ENCODE results near the gene FBXO8. TPM values are rescaled to one million over a fixed set of nuclear protein-coding genes. Genes with fewer than 3 reads are reported as not detected.

FBXO8 gene
- total and polyA plus RNA-seq, 8 donors = 24.9 to 32.3 (median 26.8) TPM

DNA sequence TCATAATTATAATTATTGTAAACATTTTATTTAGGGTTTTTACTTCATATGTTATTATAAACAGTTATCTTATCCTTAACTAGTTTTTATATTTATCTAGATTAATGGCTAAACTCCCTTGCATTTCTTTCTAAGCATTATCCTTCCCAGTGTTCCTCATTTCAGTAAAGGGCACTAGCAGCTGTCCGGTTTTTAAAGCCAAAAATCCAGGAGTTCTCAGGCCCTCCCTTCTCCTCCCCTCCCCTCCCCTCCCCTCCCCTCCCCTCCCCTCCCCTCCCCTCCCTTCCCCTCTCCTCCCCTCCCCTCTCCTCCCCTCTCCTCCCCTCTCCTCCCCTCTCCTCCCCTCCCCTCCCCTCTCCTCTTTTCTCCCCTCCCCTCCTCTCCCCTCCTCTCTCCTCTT, 58.9 kb downstream of the FBXO8 start:
- no peaks in the 10 kb centered on the region for H3K9me3 ChIP-seq
- peaks cover 12 to 40% of the 10 kb centered on the region in 2 donors for H3K27me3 ChIP-seq
- TF ChIP-seq, protein P1, sequence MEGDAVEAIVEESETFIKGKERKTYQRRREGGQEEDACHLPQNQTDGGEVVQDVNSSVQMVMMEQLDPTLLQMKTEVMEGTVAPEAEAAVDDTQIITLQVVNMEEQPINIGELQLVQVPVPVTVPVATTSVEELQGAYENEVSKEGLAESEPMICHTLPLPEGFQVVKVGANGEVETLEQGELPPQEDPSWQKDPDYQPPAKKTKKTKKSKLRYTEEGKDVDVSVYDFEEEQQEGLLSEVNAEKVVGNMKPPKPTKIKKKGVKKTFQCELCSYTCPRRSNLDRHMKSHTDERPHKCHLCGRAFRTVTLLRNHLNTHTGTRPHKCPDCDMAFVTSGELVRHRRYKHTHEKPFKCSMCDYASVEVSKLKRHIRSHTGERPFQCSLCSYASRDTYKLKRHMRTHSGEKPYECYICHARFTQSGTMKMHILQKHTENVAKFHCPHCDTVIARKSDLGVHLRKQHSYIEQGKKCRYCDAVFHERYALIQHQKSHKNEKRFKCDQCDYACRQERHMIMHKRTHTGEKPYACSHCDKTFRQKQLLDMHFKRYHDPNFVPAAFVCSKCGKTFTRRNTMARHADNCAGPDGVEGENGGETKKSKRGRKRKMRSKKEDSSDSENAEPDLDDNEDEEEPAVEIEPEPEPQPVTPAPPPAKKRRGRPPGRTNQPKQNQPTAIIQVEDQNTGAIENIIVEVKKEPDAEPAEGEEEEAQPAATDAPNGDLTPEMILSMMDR (IDR thresholded peaks at IDR 0.05) = no peak
- no peaks in the 10 kb centered on the region for H3K4me1 ChIP-seq
- DNase-seq (no peak), ATAC-seq (no peak)
- H3K27ac ChIP-seq = no peak overlapping the region
- intact Hi-C loops (cut with DNase I) = loop anchor here in 1 of 2 donors (10.0 kb wide), 1 partner anchor 90 kb away; no protein-coding TSS in a partner anchor
- no peaks in the 10 kb centered on the region for H3K36me3 ChIP-seq
- no peak overlapping the region for H3K4me3 ChIP-seq

DNA sequence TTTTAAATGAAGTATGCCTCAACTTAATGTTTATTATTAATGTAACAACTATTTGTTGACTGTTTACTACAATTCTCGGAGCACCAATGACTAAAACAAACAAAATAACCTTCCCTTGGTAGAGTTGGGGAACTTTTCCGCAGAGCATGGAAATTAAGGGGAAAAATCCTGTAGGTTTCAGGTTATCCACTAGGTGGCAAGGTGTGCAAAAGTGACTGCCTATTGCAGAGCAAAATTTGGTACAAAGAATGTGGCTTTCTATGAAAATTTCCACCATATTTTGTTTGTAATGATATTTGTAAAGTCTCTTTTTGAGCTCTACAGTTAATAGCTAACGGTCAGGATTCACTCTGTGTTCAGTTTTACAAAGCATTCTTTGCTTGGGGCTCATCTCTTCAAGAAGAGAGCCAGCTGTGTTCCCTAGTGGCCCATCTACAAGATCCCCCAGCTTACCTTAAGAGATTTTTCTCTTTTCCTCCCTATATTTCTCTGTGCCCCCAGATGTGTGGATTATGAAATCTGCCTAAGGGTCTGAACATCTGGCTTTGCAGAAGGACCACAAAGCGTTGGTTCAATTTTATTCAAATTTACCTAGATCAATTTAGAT, 61.1 kb downstream of the FBXO8 start:
- Histone ChIP-seq H3K9me3 (no peaks in the 10 kb centered on the region), H3K27me3 (peaks cover 30 to 62% of the 10 kb centered on the region in 2 donors), H3K4me1 (peaks cover 8 to 13% of the 10 kb centered on the region in 2 donors), H3K27ac (no peak overlapping the region), H3K4me3 (no peak overlapping the region), H3K36me3 (no peaks in the 10 kb centered on the region)
- intact Hi-C loops (cut with DNase I) = loop anchor here in 1 of 2 donors (10.0 kb wide), 1 partner anchor 92 kb away; no protein-coding TSS in a partner anchor
- ATAC-seq (peak; percentile 69), DNase-seq (no peak)
- TF ChIP-seq, protein P1 (IDR thresholded peaks at IDR 0.05) = peak; percentile 37 to 45

DNA sequence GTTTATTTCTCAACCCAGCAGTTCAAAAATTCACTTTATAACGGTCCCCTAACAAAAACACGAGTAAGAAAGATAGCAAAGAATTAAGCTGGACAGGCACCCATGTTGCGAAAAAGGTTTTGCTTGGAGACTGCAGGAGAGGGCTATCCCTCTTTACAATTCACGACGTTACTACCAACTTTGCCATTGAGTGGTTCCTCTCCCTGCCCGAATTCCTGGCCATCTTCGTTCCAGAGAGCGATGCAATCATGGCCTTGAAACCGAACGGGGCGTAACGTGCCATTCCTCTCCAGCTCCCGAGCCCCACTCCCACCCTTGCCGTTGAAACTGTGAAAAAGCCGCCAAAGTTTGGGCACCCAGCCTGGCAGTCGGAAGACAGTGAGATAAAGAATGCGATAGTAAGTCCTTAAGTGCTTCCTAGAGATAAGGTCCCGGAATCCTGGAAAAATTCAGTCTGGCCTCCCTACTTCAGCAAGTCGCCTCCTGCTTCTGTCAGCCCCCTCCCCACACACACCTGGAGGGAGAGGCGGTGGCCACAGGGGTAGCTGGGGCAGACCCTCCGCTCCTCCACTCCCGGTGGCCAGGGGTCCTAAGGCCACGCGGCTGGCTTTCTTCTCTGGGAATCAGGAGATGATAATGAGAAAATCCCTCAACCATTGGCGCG, 65.2 kb downstream of the FBXO8 start:
- peaks cover 71 to 85% of the 10 kb centered on the region in 2 donors for H3K27me3 ChIP-seq
- no peak for ATAC-seq
- H3K4me3 ChIP-seq = no peak overlapping the region
- H3K36me3 ChIP-seq = no peaks in the 10 kb centered on the region
- TF ChIP-seq, protein P1 (IDR thresholded peaks at IDR 0.05) = no peak
- peak in 1 of 4 donors; percentile 47 for DNase-seq
- intact Hi-C loops (cut with DNase I) = no loop called here
- no peak overlapping the region for H3K27ac ChIP-seq
- no peaks in the 10 kb centered on the region for H3K9me3 ChIP-seq
- peaks cover 11 to 29% of the 10 kb centered on the region in 2 donors for H3K4me1 ChIP-seq

DNA sequence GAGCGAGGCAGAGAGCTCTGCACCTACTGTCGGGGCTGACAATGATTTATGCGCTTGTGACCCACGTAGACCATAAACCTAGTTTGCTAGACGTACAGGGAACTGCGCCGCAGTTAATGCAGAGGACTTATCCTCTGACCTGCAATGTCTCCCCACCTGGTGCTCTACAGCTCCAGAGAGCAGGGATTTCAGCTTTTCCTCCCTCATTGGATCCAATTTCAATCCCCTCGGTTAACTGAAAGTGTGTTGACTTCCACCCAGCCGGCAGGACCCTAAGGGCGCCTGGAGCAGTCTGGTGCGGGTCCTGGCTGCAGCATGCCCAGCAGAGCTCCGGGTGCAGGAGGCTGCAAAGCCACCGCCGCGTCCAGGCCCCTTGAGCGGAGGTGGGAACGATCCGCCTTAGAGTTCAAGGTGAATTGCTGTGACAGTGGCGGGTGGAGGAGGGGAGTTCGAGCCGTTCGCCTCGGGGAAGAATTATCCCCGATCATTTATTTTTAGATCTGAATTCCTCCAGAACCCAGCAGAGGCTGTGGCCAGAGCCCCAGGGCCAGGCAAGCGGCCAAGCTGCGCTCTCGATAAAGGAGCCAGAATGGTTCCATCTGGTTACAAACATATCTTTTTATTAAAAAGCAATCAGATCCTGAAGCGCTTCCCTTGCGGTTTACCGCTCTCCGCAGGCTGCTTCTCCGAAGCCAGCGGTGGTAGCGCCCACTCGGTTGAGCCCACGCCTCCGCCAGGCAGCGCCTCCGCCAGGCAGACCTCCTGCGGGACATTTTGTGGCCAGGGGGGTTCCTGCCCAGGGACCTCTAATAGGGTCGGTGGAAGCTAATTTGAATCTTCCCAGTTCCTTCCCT, 66.0 kb downstream of the FBXO8 start:
- TF ChIP-seq, protein P1 (IDR thresholded peaks at IDR 0.05) = no peak
- no peak overlapping the region for H3K4me3 ChIP-seq
- H3K36me3 ChIP-seq = no peaks in the 10 kb centered on the region
- H3K4me1 ChIP-seq = peaks cover 11 to 29% of the 10 kb centered on the region in 2 donors
- peak; percentile 48 for ATAC-seq
- DNase-seq = peak in 3 of 4 donors; percentile 52 to 62 (median 53)
- no peaks in the 10 kb centered on the region for H3K9me3 ChIP-seq
- H3K27me3 ChIP-seq = peaks cover 77 to 93% of the 10 kb centered on the region in 2 donors
- intact Hi-C loops (cut with DNase I) = no loop called here
- no peak overlapping the region for H3K27ac ChIP-seq

Data from left lung (tissue), 10 donors.